Esophagus muscularis mucosa (tissue), 4 donors: ENCODE data around the gene MCF2L2.

Source experiments
- CTCF ChIP-seq, 3 experiments: fragments of 200-600 bp in 2 of 3; fragments of 450-650 bp in 1 of 3; sonication (generic) in 2 of 3; IDR thresholded peaks; one replicate each; pipeline ENCODE4 v1.5.1; 2017 to 2019; ENCODE audit warnings: antibody characterized with exemption in 3 of 3, mild to moderate bottlenecking in 2 of 3, moderate library complexity in 1 of 3
- EP300 ChIP-seq: sonication (generic); formaldehyde crosslinking; IDR thresholded peaks from one replicate; pipeline ENCODE4 v1.6.1; 2017; ENCODE audit warnings: antibody characterized with exemption
- POLR2A ChIP-seq: fragments of 450-650 bp; IDR thresholded peaks from one replicate; pipeline ENCODE4 v1.6.1; 2017; ENCODE audit warnings: antibody characterized with exemption, moderate library complexity, mild to moderate bottlenecking, low read depth
- POLR2AphosphoS5 ChIP-seq, 2 donors: sonication (generic); formaldehyde crosslinking; IDR thresholded peaks; one replicate each; pipeline ENCODE4 v1.6.1; 2017; ENCODE audit warnings: antibody characterized with exemption in 2 of 2

- TF ChIP-seq POLR2A (no peak), CTCF (IDR thresholded peaks at IDR 0.05) (no peak), EP300 (no peak), POLR2AphosphoS5 (IDR thresholded peaks at IDR 0.05) (no peak)
Observed at GRCh38 chr3:183252973-183253527, 175.4 kb downstream of the MCF2L2 start, which contains the start of gene B3GNT5.
